Smooth muscle cell (in vitro differentiated cells): ENCODE measurements around the gene TSHZ2. TPM values are rescaled to one million over a fixed set of nuclear protein-coding genes. Genes with fewer than 3 reads are reported as not detected.

Experiments used
- DNase-seq: peaks from one replicate; lab custom pipeline; 2025; ENCODE audit not compliant: unreplicated experiment; lab: John Stamatoyannopoulos, UW
- H2AFZ ChIP-seq: fragments of 200-600 bp; sonication (generic); 2 replicates; pipeline ENCODE4 v1.6.0; 2016; ENCODE audit warnings: antibody characterized with exemption, low read depth, mild to moderate bottlenecking
- H3F3A ChIP-seq: fragments of 200-600 bp; sonication (generic); 2 replicates; pipeline ENCODE4 v1.6.0; 2017; ENCODE audit warnings: antibody characterized with exemption, low read depth
- H3K27ac ChIP-seq: fragments of 200-600 bp; sonication (generic); 2 replicates; pipeline ENCODE4 v1.5.1; 2016; ENCODE audit warnings: low read depth, mild to moderate bottlenecking
- H3K27me3 ChIP-seq: fragments of 200-600 bp; sonication (generic); 2 replicates; pipeline ENCODE4 v1.6.1; 2016; ENCODE audit warnings: low read depth, mild to moderate bottlenecking
- H3K36me3 ChIP-seq: fragments of 200-600 bp; sonication (generic); 2 replicates; pipeline ENCODE4 v1.5.1; 2016; ENCODE audit warnings: low read depth
- H3K4me1 ChIP-seq: fragments of 200-600 bp; sonication (generic); 2 replicates; pipeline ENCODE4 v1.5.1; 2016; ENCODE audit warnings: low read depth
- H3K4me2 ChIP-seq: fragments of 200-600 bp; sonication (generic); 2 replicates; pipeline ENCODE4 v1.6.0; 2016; ENCODE audit warnings: mild to moderate bottlenecking
- H3K4me3 ChIP-seq: fragments of 200-600 bp; sonication (generic); 2 replicates; pipeline ENCODE4 v1.5.1; 2016; ENCODE audit warnings: mild to moderate bottlenecking
- H3K79me2 ChIP-seq: fragments of 200-600 bp; sonication (generic); 2 replicates; pipeline ENCODE4 v1.6.0; 2016; ENCODE audit warnings: low read depth, mild to moderate bottlenecking
- H3K9ac ChIP-seq: fragments of 200-600 bp; sonication (generic); 2 replicates; pipeline ENCODE4 v1.6.0; 2016; ENCODE audit warnings: low read depth
- H3K9me3 ChIP-seq: fragments of 200-600 bp; sonication (generic); replicated peaks from 2 replicates; pipeline ENCODE4 v1.5.1; 2016; ENCODE audit warnings: low read depth
- H4K20me1 ChIP-seq: fragments of 200-600 bp; sonication (generic); 2 replicates; pipeline ENCODE4 v1.6.0; 2016; ENCODE audit warnings: low read depth
- CTCF ChIP-seq: fragments of 200-600 bp; sonication (generic); IDR thresholded peaks from 2 replicates; pipeline ENCODE4 v1.5.1; 2017; ENCODE audit warnings: borderline replicate concordance, mild to moderate bottlenecking, antibody characterized with exemption; ENCODE audit not compliant: insufficient read depth, poor library complexity, severe bottlenecking
- WGBS: methylation state at CpG from one replicate; pipeline ENCODE4 v1.1.7; 2016; ENCODE audit warnings: low lambda C conversion rate; 5-methylcytosine and 5-hydroxymethylcytosine counted together
- polyA plus RNA-seq: library from polyadenylated mRNA; unstranded; fragments of >200 nt; fragmentation: Nextera tagmentation; extraction: Ambion mirVana; gene quantifications from 2 replicates; pipeline ENCODE4 v1.2.1, GENCODE V29; 2016
- total RNA-seq: library from RNA; depleted of rRNA; stranded (reverse); fragments of >200 nt; gene quantifications from 2 replicates; pipeline ENCODE4 v1.2.3, GENCODE V29; 2014

Gene TSHZ2
- total and polyA plus RNA-seq, 2 experiments from 2014 or later, result 4.8 to 6.6 TPM

GRCh38 chr20:53195876-53196610 lies 223.9 kb downstream of the TSHZ2 start:
- Histone ChIP-seq H3K9me3 (no peaks in the 10 kb centered on the region), H3K36me3 (no peaks in the 10 kb centered on the region), H3K4me3 (no peak overlapping the region), H3K4me1 (peaks cover 3% of the 10 kb centered on the region), H2AFZ (no peak overlapping the region), H3K79me2 (no peaks in the 10 kb centered on the region), H3K27ac (no peak overlapping the region), H3F3A (no peaks in the 10 kb centered on the region), H4K20me1 (no peaks in the 10 kb centered on the region), H3K9ac (no peak overlapping the region), H3K27me3 (no peaks in the 10 kb centered on the region), H3K4me2 (no peak overlapping the region)
- 85% methylated on average over 16 of the region's 16 CpGs for WGBS
- DNase-seq, result no peak
- TF ChIP-seq CTCF, result no peak

- Histone ChIP-seq H3K27ac (no peak overlapping the region), H2AFZ (no peak overlapping the region), H3K79me2 (no peaks in the 10 kb centered on the region), H3K36me3 (no peaks in the 10 kb centered on the region), H3K9me3 (no peaks in the 10 kb centered on the region), H3K27me3 (no peaks in the 10 kb centered on the region), H3F3A (no peaks in the 10 kb centered on the region), H3K4me3 (no peak overlapping the region), H3K4me1 (peaks cover 8% of the 10 kb centered on the region), H3K4me2 (no peak overlapping the region), H3K9ac (no peak overlapping the region), H4K20me1 (no peaks in the 10 kb centered on the region)
- WGBS, result 91% methylated on average over 6 of the region's 6 CpGs
- no peak for DNase-seq
- TF ChIP-seq CTCF, result no peak
Observed at GRCh38 chr20:53201588-53201987, 229.4 kb downstream of the TSHZ2 start.

- WGBS, result 61% methylated on average over 3 of the region's 3 CpGs
- Histone ChIP-seq H3K4me3 (no peak overlapping the region), H3K36me3 (no peaks in the 10 kb centered on the region), H3F3A (no peaks in the 10 kb centered on the region), H4K20me1 (no peaks in the 10 kb centered on the region), H3K27me3 (no peaks in the 10 kb centered on the region), H3K79me2 (no peaks in the 10 kb centered on the region), H3K27ac (no peak overlapping the region), H3K9me3 (no peaks in the 10 kb centered on the region), H2AFZ (no peak overlapping the region), H3K4me1 (peaks cover 8% of the 10 kb centered on the region), H3K9ac (no peak overlapping the region), H3K4me2 (no peak overlapping the region)
- DNase-seq, result no peak
- TF ChIP-seq CTCF, result no peak
Observed at GRCh38 chr20:53202777-53203176, 230.6 kb downstream of the TSHZ2 start.

GRCh38 chr20:53205046-53205445 lies 232.9 kb downstream of the TSHZ2 start:
- peaks cover 8% of the 10 kb centered on the region for H3K4me1 ChIP-seq
- H3K4me3 ChIP-seq, result no peak overlapping the region
- H3K4me2 ChIP-seq, result no peak overlapping the region
- no peaks in the 10 kb centered on the region for H3K9me3 ChIP-seq
- H3K36me3 ChIP-seq, result no peaks in the 10 kb centered on the region
- no peak overlapping the region for H2AFZ ChIP-seq
- no peaks in the 10 kb centered on the region for H3K79me2 ChIP-seq
- no peak for TF ChIP-seq CTCF
- no peak for DNase-seq
- no peaks in the 10 kb centered on the region for H4K20me1 ChIP-seq
- H3K27ac ChIP-seq, result no peak overlapping the region
- H3K27me3 ChIP-seq, result no peaks in the 10 kb centered on the region
- H3K9ac ChIP-seq, result no peak overlapping the region
- WGBS, result 88% methylated on average over 5 of the region's 5 CpGs
- no peaks in the 10 kb centered on the region for H3F3A ChIP-seq
